Adrenal gland (tissue), 5 donors: ENCODE results near the gene AMN.

Source experiments
- POLR2A ChIP-seq, 2 donors: fragments of 450-650 bp; IDR thresholded peaks; one replicate each; pipeline ENCODE4 v1.6.1; 2017; ENCODE audit warnings: antibody characterized with exemption in 2 of 2, mild to moderate bottlenecking in 2 of 2, moderate library complexity in 1 of 2
- TF ChIP-seq, protein P1 (sequence below), 6 experiments: fragments of 450-650 bp in 4 of 6; fragments of 200-600 bp in 2 of 6; sonication (generic) in 1 of 6; IDR thresholded peaks; 1 replicate in 5 of 6; 2 replicates in 1 of 6; pipeline versions ENCODE4 v1.5.1 to v1.8.0; 2016 to 2021; ENCODE audit warnings: antibody characterized with exemption in 6 of 6, mild to moderate bottlenecking in 2 of 6, moderate library complexity in 1 of 6
- donor health status: DM: no; HTN: no; CAD: no.

GRCh38 chr14:102943454-102943853, 21.0 kb downstream of the AMN start:
- no peak for TF ChIP-seq POLR2A (IDR thresholded peaks at IDR 0.05)
- TF ChIP-seq, protein P1, sequence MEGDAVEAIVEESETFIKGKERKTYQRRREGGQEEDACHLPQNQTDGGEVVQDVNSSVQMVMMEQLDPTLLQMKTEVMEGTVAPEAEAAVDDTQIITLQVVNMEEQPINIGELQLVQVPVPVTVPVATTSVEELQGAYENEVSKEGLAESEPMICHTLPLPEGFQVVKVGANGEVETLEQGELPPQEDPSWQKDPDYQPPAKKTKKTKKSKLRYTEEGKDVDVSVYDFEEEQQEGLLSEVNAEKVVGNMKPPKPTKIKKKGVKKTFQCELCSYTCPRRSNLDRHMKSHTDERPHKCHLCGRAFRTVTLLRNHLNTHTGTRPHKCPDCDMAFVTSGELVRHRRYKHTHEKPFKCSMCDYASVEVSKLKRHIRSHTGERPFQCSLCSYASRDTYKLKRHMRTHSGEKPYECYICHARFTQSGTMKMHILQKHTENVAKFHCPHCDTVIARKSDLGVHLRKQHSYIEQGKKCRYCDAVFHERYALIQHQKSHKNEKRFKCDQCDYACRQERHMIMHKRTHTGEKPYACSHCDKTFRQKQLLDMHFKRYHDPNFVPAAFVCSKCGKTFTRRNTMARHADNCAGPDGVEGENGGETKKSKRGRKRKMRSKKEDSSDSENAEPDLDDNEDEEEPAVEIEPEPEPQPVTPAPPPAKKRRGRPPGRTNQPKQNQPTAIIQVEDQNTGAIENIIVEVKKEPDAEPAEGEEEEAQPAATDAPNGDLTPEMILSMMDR (IDR thresholded peaks at IDR 0.05), result no peak
